ENCODE results near the gene IGF1. TPM values are rescaled to one million over a fixed set of nuclear protein-coding genes. Genes with fewer than 3 reads are reported as not detected.

The IGF1 gene
- total and polyA plus RNA-seq, 11 donors = 1.9 to 30.3 (median 13.3) TPM

DNA sequence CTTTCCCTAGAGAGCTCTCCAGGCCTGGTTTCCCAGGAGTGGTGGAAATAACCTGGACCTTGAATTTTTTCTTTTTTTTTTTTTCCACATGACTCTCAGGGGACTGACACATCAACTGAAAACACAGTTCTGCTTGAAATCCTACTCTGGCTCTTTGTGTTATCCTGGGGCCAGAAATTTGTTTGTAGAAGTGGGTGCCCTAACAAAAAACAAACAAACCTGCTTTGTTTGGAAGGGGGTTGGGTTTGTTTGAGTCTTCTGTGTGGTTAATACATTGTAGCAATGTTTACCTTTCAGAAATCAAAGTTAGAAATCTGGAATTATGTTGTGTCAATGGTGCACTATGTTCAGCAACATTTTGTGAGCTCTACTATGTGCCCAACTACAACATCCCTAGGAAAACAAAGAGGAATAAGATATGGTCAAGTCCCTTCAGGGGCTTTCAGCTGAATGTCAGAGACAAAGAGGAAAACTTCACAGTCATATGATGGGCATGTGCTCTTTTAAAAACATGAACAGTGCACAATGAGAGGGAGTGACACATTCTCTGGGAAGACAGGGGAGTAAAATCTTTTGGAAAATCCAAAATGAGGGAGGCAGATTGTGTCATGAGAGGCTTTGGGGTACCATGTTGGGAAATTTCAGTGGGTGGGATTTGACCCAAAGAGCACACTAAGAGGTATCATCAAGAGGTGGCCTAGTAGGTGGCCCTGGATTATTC lies 1.5 kb upstream of the IGF1 start:
- DNase-seq (no peak), ATAC-seq (no peak)
- Histone ChIP-seq H3K9me3 (peaks cover 0 to 7% (median 0%) of the 10 kb centered on the region in 12 donors), H3K4me1 (peaks cover 0 to 21% (median 4%) of the 10 kb centered on the region in 12 donors), H3K4me3 (no peak overlapping the region), H3K27me3 (no peaks in the 10 kb centered on the region), H3K36me3 (no peaks in the 10 kb centered on the region), H3K27ac (peak overlapping the region in 2 of 12 donors; percentile 5 to 36)
- intact Hi-C loops (cut with DNase I) = loop anchor here in 8 of 10 donors (2.0 to 10.0 kb wide), 6 partner anchors 187 to 545 kb away; no protein-coding TSS in a partner anchor
- TF ChIP-seq POLR2A (IDR thresholded peaks at IDR 0.05) = no peak
- TF ChIP-seq, protein P1, sequence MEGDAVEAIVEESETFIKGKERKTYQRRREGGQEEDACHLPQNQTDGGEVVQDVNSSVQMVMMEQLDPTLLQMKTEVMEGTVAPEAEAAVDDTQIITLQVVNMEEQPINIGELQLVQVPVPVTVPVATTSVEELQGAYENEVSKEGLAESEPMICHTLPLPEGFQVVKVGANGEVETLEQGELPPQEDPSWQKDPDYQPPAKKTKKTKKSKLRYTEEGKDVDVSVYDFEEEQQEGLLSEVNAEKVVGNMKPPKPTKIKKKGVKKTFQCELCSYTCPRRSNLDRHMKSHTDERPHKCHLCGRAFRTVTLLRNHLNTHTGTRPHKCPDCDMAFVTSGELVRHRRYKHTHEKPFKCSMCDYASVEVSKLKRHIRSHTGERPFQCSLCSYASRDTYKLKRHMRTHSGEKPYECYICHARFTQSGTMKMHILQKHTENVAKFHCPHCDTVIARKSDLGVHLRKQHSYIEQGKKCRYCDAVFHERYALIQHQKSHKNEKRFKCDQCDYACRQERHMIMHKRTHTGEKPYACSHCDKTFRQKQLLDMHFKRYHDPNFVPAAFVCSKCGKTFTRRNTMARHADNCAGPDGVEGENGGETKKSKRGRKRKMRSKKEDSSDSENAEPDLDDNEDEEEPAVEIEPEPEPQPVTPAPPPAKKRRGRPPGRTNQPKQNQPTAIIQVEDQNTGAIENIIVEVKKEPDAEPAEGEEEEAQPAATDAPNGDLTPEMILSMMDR (IDR thresholded peaks at IDR 0.05) = no peak

DNA sequence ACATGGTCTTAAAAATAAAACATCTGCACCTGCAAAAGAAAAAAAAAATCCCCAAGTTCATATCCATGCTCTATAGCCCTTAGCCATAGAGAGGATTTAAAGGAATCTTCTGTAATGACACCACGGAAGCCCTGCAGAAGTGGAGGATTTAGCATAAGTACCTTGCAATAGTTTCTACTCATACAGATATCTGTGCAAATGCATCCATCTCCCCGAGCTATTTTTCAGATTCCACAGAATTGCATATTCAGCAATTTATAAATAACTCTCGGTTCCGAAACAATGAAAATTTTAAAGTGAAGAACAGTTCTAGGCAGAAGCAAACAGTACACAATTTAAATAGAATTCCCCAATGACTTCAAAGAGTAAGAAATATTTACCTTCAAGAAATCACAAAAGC lies 424 bp downstream of the IGF1 start:
- Histone ChIP-seq H3K4me1 (peaks cover 0 to 18% (median 4%) of the 10 kb centered on the region in 12 donors), H3K4me3 (peak overlapping the region in 11 of 12 donors; percentile 1 to 58 (median 44)), H3K9me3 (peaks cover 0 to 7% (median 0%) of the 10 kb centered on the region in 12 donors), H3K36me3 (peaks cover 0 to 2% (median 0%) of the 10 kb centered on the region in 9 donors), H3K27me3 (peaks cover 0 to 4% (median 0%) of the 10 kb centered on the region in 9 donors), H3K27ac (peak overlapping the region in 9 of 12 donors; percentile 6 to 75 (median 36))
- no peak for DNase-seq
- WGBS, 4 donors = 32 to 48% (median 37%) methylated on average over 4 of the region's 4 CpGs
- intact Hi-C loops (cut with DNase I) = loop anchor here in 8 of 10 donors (5.0 to 10.0 kb wide), 6 partner anchors 43 to 543 kb away; no protein-coding TSS in a partner anchor
- no peak for ATAC-seq
- no peak for TF ChIP-seq POLR2A (IDR thresholded peaks at IDR 0.05)
- TF ChIP-seq, protein P1 (IDR thresholded peaks at IDR 0.05) = no peak

DNA sequence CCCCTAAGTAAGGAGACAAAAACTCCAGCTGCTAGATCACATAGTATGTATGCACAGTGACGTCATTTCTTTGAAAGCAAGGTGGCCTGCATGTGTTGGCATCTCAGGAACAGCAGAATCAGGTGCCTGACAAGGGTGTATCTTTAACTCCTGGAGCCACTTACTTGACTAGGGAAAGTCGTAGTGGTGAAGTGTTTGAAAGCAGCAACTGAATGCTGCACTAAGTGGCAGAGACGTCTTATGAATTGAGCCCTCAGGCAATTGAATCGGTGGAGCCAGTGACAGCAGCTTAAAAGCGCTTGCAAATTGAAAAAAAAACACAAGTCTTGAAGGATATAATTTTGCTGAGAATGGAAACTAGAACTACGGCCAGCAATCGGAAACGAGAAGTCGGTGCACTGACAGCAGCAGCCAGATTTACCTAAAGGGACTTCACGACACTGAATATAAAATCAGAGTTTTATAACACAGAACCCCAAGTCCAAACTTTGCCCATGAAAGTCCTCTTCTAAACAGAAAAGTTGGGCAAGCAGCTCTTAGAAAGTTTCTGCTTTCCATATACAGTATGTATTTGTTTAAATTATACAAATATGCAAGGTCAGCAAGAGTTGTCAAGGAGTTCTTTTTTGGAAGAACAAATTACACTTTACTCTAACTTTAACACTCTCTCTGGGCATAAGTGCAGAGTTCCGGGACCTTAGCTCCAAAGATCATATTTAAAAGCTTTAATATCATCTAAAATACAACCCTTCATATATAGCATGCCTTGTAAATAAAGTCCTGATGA lies 1.1 kb downstream of the IGF1 start:
- ATAC-seq (peak in 2 of 4 donors; percentile 7 to 15), DNase-seq (no peak)
- Histone ChIP-seq H3K4me3 (peak overlapping the region; percentile 5 to 58 (median 42)), H3K36me3 (peaks cover 0 to 5% (median 0%) of the 10 kb centered on the region in 9 donors), H3K9me3 (peaks cover 0 to 7% (median 0%) of the 10 kb centered on the region in 12 donors), H3K4me1 (peaks cover 0 to 17% (median 4%) of the 10 kb centered on the region in 12 donors), H3K27me3 (peaks cover 0 to 4% (median 0%) of the 10 kb centered on the region in 9 donors), H3K27ac (peak overlapping the region in 9 of 12 donors; percentile 6 to 75 (median 36))
- whole genome bisulfite sequencing, 4 donors = 32 to 41% (median 33%) methylated on average over 11 of the region's 11 CpGs
- TF ChIP-seq, protein P1 (IDR thresholded peaks at IDR 0.05) = no peak
- intact Hi-C loops (cut with DNase I) = loop anchor here in 1 of 10 donors (5.0 kb wide), 1 partner anchor 42 kb away; no protein-coding TSS in a partner anchor
